Measurements from ENCODE around the gene SNAI3. TPM values are rescaled to one million over a fixed set of nuclear protein-coding genes. Genes with fewer than 3 reads are reported as not detected.

The SNAI3 gene
- total and polyA plus RNA-seq, 8 donors, result 0.55 to 4.2 (median 1.5) TPM; not detected in 3

- DNase-seq, result peak; percentile 56 to 76
- TF ChIP-seq POLR2AphosphoS5 (IDR thresholded peaks at IDR 0.05), result no peak
- TF ChIP-seq POLR2A (IDR thresholded peaks at IDR 0.05), result no peak
- no peak for TF ChIP-seq EP300 (IDR thresholded peaks at IDR 0.05)
- peaks cover 0 to 24% (median 19%) of the 10 kb centered on the region in 4 donors for H3K36me3 ChIP-seq
- peak overlapping the region in 1 of 4 donors; percentile 2 for H3K4me3 ChIP-seq
- H3K27ac ChIP-seq, result no peak overlapping the region
- peaks cover 13 to 69% (median 33%) of the 10 kb centered on the region in 3 donors for H3K27me3 ChIP-seq
- no peaks in the 10 kb centered on the region for H3K9me3 ChIP-seq
- intact Hi-C loops (cut with DNase I; ENCODE audit: low total_unique reads), result no loop called here
- 18 to 31% (median 24%) methylated on average over 20 to 45 of the region's 45 CpGs for WGBS, 5 donors
- peaks cover 18 to 40% (median 29%) of the 10 kb centered on the region in 4 donors for H3K4me1 ChIP-seq
These were observed 46.9 kb downstream of the SNAI3 start for GRCh38 chr16:88639231-88640038.

GRCh38 chr16:88638323-88639230 lies 47.7 kb downstream of the SNAI3 start, which contains the start of gene IL17C:
TSS of gene IL17C (plus strand) at chr16:88638572. CDS start at chr16:88638642, 70 bp downstream.
- 25 to 37% (median 30%) methylated on average over 16 to 27 of the region's 27 CpGs for WGBS, 5 donors
- Histone ChIP-seq H3K4me3 (peak within 1 kb of the TSS in 1 of 4 donors; percentile 2), H3K36me3 (peaks cover 0 to 15% (median 11%) of the 10 kb centered on the region in 4 donors), H3K27ac (no peak within 1 kb of the TSS), H3K4me1 (peaks cover 27 to 48% (median 38%) of the 10 kb centered on the region in 4 donors), H3K9me3 (no peaks in the 10 kb centered on the region), H3K27me3 (peaks cover 13 to 77% (median 41%) of the 10 kb centered on the region in 3 donors)
- peak; percentile 83 to 85 for DNase-seq
- intact Hi-C loops (cut with DNase I; ENCODE audit: low total_unique reads), result no loop called here
- TF ChIP-seq CTCF (IDR thresholded peaks at IDR 0.05), result no peak
- peak; percentile 28 to 85 (median 75) for TF ChIP-seq POLR2AphosphoS5 (IDR thresholded peaks at IDR 0.05)
- TF ChIP-seq EP300 (IDR thresholded peaks at IDR 0.05), result no peak
- TF ChIP-seq POLR2A (IDR thresholded peaks at IDR 0.05), result no peak

DNA sequence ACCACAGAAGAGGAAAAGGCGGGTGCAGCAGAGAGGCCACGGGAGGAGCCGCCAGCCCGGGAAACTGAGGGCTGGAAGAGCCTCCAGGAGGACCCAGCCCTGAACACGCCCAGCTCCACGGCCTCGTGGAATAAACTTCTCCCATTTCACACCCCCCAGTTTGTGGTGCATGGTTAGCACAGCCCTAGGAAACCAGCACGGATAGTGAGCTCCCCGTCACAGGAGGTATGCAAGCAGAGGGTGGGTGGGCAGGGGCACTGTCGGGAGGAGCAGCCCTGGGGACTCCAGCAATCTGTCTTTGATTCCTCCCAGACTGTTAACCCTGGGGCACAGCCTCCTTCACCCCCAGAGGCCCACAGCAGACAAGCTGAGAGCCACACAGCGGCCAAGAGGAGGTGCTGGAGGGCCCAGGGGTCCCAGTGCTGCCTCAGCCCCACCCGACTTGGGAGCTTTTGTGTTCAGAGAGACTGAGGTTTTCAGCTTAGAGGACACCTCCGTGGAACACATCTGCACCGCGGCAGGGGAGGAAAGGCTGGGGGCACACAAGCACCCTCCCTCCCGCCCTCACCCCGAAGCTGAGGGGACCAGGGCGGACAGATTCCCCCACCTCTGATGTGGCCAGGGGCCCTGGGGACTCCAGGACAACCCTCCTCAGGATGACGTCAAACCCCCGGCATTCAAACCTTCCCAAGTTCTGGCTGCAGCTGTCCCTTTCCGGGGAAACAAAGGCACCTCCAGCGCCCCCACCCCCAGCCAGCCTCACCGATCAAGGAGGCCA lies 49.6 kb downstream of the SNAI3 start:
- no peak overlapping the region for H3K27ac ChIP-seq
- WGBS, 5 donors, result 78 to 81% (median 79%) methylated on average over 15 to 23 of the region's 23 CpGs
- H3K36me3 ChIP-seq, result peaks cover 7 to 16% (median 13%) of the 10 kb centered on the region in 4 donors
- no peak for TF ChIP-seq POLR2A (IDR thresholded peaks at IDR 0.05)
- no peak for TF ChIP-seq CTCF (IDR thresholded peaks at IDR 0.05)
- no peak for TF ChIP-seq POLR2AphosphoS5 (IDR thresholded peaks at IDR 0.05)
- TF ChIP-seq EP300 (IDR thresholded peaks at IDR 0.05), result no peak
- H3K9me3 ChIP-seq, result no peaks in the 10 kb centered on the region
- no peak for DNase-seq
- no peak overlapping the region for H3K4me3 ChIP-seq
- H3K27me3 ChIP-seq, result peaks cover 13 to 81% (median 41%) of the 10 kb centered on the region in 3 donors
- intact Hi-C loops (cut with DNase I; ENCODE audit: low total_unique reads), result no loop called here
- peaks cover 27 to 54% (median 42%) of the 10 kb centered on the region in 4 donors for H3K4me1 ChIP-seq

- no peak for DNase-seq
- Histone ChIP-seq H3K4me1 (peaks cover 27 to 54% (median 42%) of the 10 kb centered on the region in 4 donors), H3K27ac (no peak overlapping the region), H3K36me3 (peaks cover 15 to 24% (median 22%) of the 10 kb centered on the region in 4 donors), H3K9me3 (no peaks in the 10 kb centered on the region), H3K4me3 (no peak overlapping the region), H3K27me3 (peaks cover 13 to 75% (median 41%) of the 10 kb centered on the region in 3 donors)
- intact Hi-C loops (cut with DNase I; ENCODE audit: low total_unique reads), result no loop called here
- WGBS, 5 donors, result 89 to 92% (median 91%) methylated on average over 15 to 17 of the region's 17 CpGs
- TF ChIP-seq CTCF (IDR thresholded peaks at IDR 0.05) (no peak), EP300 (IDR thresholded peaks at IDR 0.05) (no peak), POLR2AphosphoS5 (IDR thresholded peaks at IDR 0.05) (no peak), POLR2A (IDR thresholded peaks at IDR 0.05) (no peak)
These were observed 50.5 kb downstream of the SNAI3 start for GRCh38 chr16:88635671-88636319.

Data from stomach (tissue), 9 donors.